ENCODE measurements around the gene DERL3.

DERL3 gene

DNA sequence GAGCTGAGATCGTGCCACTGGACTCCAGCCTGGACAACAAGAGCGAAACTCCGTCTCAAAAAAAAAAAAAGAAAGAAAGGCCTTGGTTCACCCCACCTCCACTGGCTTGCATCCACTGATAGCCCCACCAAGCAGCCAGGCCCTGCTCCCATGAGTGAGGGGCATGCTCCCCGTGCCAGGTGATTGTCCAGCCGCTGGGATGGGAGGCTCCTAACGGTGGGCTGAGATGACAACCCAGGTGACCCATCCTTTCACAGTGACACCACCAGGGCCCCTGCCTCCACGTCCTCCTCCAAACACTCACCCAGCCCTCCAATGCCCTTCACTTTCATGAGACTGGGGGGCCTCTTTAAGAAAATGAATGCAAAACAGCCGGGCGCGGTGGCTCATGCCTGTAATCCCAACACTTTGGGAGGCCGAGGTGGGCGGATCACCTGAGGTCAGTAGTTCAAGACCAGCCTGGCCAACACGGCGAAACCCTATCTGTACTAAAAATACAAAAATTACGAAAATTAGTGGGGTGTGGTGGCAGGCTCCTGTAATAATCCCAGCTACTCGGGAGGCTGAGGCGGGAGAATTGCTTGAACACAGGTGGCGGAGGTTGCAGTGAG, 8.6 kb upstream of the DERL3 start:
- DNase-seq (ENCODE audit: low read depth in 2 of 2) = no peak

- DNase-seq (ENCODE audit: low read depth in 2 of 2) = no peak
These were observed 7.3 kb upstream of the DERL3 start for GRCh38 chr22:23846081-23846469.

DNA sequence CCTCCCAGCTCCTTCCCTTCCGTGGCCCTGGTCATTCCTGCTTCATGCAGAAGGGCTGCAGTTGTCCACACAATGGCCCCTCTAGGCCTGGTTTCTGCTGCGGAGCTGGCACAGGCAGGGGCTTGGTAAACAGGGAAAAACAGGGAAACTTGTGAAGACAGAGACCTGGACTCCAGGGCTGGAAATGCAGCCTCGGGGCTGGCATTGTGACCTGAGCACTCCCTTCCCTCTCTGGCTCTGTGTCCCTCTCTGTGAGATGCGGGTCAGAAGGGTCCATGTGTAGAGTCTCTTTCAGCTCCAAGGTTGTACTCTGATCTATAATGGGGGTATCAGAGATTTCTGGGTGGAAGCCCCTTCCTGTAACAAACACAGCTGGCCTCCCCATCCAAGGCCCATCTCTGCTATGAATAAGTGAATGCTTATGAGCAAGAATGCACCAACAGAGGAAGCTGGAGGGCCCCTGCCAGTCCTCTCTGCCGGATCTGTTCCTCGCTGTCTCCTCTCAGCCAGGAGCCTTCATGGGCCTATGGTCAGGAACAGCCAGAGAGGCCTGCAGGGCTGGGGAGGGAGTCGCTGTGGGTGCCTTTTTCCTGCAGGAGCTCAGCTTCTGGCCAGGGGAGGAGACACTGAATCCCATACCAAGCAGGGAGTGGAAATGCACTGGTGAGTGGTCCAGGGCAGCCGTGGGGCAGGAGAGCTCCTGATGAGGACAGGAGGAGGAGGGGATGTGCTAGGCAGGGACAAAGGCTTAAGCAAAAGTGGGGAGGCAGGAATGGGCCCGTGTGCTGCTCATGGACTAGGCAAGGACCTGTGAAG, 6.7 kb upstream of the DERL3 start:
- DNase-seq (ENCODE audit: low read depth in 2 of 2) = no peak

- DNase-seq (ENCODE audit: low read depth in 2 of 2) = no peak
These were observed 6.0 kb upstream of the DERL3 start for GRCh38 chr22:23844739-23845202.

DNA sequence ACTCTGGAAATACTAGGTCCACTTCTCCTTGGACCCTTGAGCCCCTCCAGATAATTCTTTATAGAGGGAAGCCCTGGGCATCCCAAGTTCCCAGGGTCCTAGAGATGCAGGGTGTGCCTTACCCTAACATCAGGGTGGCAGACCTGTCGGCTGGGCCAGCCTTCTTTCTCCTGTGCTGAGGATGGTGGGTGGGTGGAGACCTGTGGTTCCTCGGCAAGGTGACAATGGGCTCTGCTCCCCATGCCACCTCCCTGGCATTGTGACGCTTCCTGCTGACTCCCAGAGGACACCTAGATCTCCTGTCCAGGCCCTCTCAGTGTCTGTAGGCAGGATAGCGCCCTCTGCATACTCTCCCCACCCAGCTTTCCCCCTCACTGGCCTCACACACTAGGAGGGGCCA, 3.8 kb upstream of the DERL3 start:
- DNase-seq (ENCODE audit: low read depth in 2 of 2) = no peak

GRCh38 chr22:23841736-23842445, 3.1 kb upstream of the DERL3 start:
- no peak for DNase-seq (ENCODE audit: low read depth in 2 of 2)

GRCh38 chr22:23841292-23841691, 2.5 kb upstream of the DERL3 start:
- DNase-seq (ENCODE audit: low read depth in 2 of 2) = no peak

- no peak for DNase-seq (ENCODE audit: low read depth in 2 of 2)
These were observed 1.2 kb upstream of the DERL3 start for GRCh38 chr22:23840026-23840425.

DNA sequence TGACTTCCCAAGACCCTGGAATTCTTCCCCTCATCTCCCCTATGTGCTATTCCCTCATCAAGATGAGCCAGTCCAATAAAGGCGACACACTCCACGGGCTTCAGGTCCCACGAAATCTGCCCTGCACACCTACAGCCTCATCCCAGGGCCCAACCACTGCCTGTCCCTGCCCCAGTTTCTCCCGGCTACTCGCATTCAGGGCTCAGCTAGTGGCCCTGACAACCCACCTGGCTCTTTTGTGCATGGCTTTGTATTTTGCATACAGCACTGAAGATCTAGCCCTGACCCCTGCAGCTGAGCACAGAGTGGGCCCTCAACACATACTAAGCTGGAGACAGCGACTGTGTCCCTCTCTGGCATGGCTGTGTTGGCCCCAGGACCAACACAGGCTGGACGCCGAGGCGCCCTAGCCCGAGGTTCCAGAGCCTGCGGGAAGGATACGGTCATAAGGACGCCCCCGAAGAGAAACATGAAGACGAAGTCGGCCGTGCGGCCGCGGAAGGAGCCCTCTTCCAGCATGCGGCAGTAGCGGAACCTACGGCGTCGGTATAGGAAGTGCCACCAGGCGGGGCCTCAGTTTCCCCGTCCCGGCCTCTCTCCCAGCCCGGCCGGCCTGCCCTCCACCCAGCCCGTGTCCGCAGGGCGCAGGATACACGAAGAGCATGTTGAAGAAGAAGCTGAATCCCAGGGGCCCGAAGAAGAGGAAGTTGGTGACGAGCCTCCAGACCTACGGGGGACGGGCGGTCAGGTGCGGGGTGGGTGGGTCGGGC, 710 bp downstream of the DERL3 start:
- DNase-seq (ENCODE audit: low read depth in 2 of 2) = no peak

DNA sequence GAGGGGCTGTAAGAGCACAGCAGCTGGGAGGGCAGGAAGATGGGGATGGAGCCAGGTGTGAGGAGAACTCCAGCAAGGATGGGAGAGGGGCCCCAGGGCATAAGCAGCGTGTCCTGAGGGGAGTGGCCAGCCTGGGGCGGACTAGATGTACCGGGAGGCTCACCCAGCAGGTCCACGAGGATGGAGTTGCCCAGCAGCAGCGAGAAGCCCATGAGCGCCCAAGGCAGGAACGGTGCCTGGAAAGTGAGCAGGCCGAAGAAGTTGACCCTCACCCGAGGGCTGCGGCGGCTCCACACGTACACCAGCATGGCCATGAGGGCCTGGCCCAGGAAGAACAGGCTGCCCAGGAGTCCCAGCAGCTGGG, 1.3 kb downstream of the DERL3 start:
- no peak for DNase-seq (ENCODE audit: low read depth in 2 of 2)

GRCh38 chr22:23836692-23837495, 1.9 kb downstream of the DERL3 start:
- no peak for DNase-seq (ENCODE audit: low read depth in 2 of 2)

- no peak for DNase-seq (ENCODE audit: low read depth in 2 of 2)
These were observed 2.5 kb downstream of the DERL3 start for GRCh38 chr22:23836281-23836680.

GRCh38 chr22:23835484-23836144, 3.2 kb downstream of the DERL3 start:
- DNase-seq (ENCODE audit: low read depth in 2 of 2) = no peak

GRCh38 chr22:23834793-23835483, 3.9 kb downstream of the DERL3 start:
- DNase-seq (ENCODE audit: low read depth in 2 of 2) = no peak

- DNase-seq (ENCODE audit: low read depth in 2 of 2) = no peak
These were observed 4.4 kb downstream of the DERL3 start for GRCh38 chr22:23834406-23834792.

DNA sequence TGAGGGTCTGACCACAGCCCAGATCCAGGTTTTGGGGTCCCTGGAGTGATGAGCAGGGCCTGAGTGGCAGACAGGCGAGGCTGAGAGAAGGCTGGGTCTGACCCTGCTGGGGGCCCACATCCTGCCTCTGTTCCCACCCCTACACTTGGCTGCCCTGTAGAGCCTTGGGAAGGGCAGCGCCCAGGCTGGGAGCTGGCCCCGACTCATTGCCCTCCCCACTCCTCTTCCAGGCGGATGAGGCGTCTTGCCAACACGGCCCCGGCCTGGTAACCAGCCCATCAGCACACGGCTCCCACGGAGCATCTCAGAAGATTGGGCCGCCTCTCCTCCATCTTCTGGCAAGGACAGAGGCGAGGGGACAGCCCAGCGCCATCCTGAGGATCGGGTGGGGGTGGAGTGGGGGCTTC, 4.9 kb downstream of the DERL3 start:
- DNase-seq (ENCODE audit: low read depth in 2 of 2) = no peak

DNA sequence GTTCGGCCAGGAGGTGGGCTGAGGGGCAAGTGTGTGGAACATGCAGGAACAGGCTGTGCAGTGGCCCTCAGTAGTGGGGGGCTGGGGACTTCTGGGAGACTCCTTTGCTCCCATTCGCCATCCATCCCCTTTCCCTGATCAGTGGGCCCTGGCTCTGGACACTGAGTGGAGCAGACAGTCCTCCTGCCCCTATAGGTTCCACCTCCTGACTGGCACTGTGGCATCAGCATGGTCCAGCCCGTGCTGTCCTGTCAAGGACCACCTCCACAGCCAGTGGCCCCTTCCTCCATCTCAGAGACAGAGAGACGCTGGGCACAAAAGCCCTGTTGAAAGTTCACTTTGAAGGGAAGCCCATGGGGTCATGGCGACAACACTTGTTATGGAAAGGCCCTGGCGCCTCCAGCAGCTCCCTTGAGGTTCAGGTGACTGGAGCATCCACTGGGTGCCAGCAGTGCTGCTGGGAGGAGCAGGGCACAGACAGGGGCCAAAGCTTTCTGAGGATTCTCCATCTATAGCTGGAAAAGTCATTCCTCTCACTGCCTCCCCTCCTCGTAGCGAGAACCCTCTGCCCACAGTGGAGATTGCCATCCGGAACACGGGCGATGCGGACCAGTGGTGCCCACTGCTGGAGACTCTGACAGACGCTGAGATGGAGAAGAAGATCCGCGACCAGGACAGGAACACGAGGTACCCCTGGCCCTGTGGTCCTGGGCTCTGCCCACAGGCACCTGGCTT, 5.6 kb downstream of the DERL3 start:
- DNase-seq (ENCODE audit: low read depth in 2 of 2) = no peak

- DNase-seq (ENCODE audit: low read depth in 2 of 2) = no peak
These were observed 6.4 kb downstream of the DERL3 start for GRCh38 chr22:23832226-23833016.

GRCh38 chr22:23831781-23832180, 7.0 kb downstream of the DERL3 start:
- DNase-seq (ENCODE audit: low read depth in 2 of 2) = no peak

All from fibroblast of skin of left biceps (primary cell).